ENCODE measurements around the gene PLXNC1. TPM values are rescaled to one million over a fixed set of nuclear protein-coding genes. Genes with fewer than 3 reads are reported as not detected.

Gene PLXNC1
- total RNA-seq, 2 experiments from 2014 or later: 5.7 to 6.2 TPM

- Mint-ChIP-seq H3K9me3 (no peaks in the 10 kb centered on the region), H3K4me1 (ENCODE audit: low read depth) (peaks cover 38% of the 10 kb centered on the region), H3K27ac (no peak overlapping the region), H3K36me3 (peaks cover 1% of the 10 kb centered on the region), H3K4me3 (no peak overlapping the region), H3K27me3 (no peaks in the 10 kb centered on the region)
- ChIA-PET POLR2A (no interaction called here), CTCF (no interaction called here)
- intact Hi-C loops (cut with micrococcal nuclease): no loop called here
- DNase-seq: no peak
Observed at GRCh38 chr12:94211021-94211420, 62.6 kb downstream of the PLXNC1 start.

- POLR2A ChIA-PET: no interaction called here
- no peak for DNase-seq
- CTCF ChIA-PET: interaction anchor here (1.4 kb wide), 1 partner anchor 13 kb away, joined by 4 read pairs; no protein-coding TSS in a partner anchor
- Mint-ChIP-seq H3K4me3 (no peak overlapping the region), H3K4me1 (ENCODE audit: low read depth) (no peaks in the 10 kb centered on the region), H3K9me3 (no peaks in the 10 kb centered on the region), H3K27me3 (no peaks in the 10 kb centered on the region), H3K27ac (no peak overlapping the region), H3K36me3 (peaks cover 5% of the 10 kb centered on the region)
- intact Hi-C loops (cut with micrococcal nuclease): no loop called here
Observed at GRCh38 chr12:94218233-94218632, 69.9 kb downstream of the PLXNC1 start.

DNA sequence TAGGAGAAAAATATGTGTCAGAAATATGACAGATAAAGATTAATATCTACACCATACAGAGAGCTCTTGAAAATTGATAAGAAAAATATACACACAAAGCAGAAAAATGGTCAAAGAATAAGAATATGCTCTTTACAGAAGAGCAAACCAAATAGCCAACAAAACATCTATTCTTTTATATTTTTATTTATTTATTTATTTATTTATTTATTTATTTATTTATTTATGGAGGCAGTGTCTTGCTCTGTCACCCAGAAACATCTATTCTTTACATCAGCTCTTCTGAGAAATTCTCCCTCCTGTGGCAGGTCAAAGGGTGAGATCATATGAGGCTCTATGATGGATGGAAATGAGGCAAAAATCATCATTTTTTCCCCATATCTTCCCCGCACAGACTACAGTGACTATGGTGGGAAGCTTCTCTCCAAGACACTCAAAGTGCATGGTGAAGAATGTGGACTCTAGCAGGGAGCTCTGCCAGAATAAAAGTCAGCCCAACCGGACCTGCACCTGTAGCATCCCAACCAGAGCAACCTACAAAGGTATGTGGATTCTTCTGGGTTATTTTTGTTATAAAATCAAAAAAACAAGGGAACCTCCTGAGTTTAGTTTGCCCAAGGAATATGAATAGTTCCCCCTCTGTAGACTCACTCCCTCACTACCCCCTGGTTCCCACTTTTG, 71.4 kb downstream of the PLXNC1 start:
- H3K4me3 Mint-ChIP-seq: no peak overlapping the region
- DNase-seq: no peak
- no peaks in the 10 kb centered on the region for H3K9me3 Mint-ChIP-seq
- no peaks in the 10 kb centered on the region for H3K27me3 Mint-ChIP-seq
- H3K27ac Mint-ChIP-seq: no peak overlapping the region
- ChIA-PET CTCF (no interaction called here), POLR2A (no interaction called here)
- intact Hi-C loops (cut with micrococcal nuclease): no loop called here
- peaks cover 13% of the 10 kb centered on the region for H3K36me3 Mint-ChIP-seq
- no peaks in the 10 kb centered on the region for H3K4me1 Mint-ChIP-seq (ENCODE audit: low read depth)

- H3K9me3 Mint-ChIP-seq: no peaks in the 10 kb centered on the region
- no peaks in the 10 kb centered on the region for H3K27me3 Mint-ChIP-seq
- ChIA-PET CTCF (no interaction called here), POLR2A (no interaction called here)
- H3K4me1 Mint-ChIP-seq (ENCODE audit: low read depth): no peaks in the 10 kb centered on the region
- H3K36me3 Mint-ChIP-seq: peaks cover 13% of the 10 kb centered on the region
- H3K27ac Mint-ChIP-seq: no peak overlapping the region
- no peak overlapping the region for H3K4me3 Mint-ChIP-seq
- no peak for DNase-seq
- intact Hi-C loops (cut with micrococcal nuclease): no loop called here
Observed at GRCh38 chr12:94220804-94221203, 72.4 kb downstream of the PLXNC1 start.

GRCh38 chr12:94222351-94223084, 74.1 kb downstream of the PLXNC1 start:
- Mint-ChIP-seq H3K27me3 (no peaks in the 10 kb centered on the region), H3K4me1 (ENCODE audit: low read depth) (no peaks in the 10 kb centered on the region), H3K27ac (no peak overlapping the region), H3K4me3 (no peak overlapping the region), H3K36me3 (peaks cover 20% of the 10 kb centered on the region), H3K9me3 (no peaks in the 10 kb centered on the region)
- POLR2A ChIA-PET: no interaction called here
- no peak for DNase-seq
- CTCF ChIA-PET: no interaction called here
- intact Hi-C loops (cut with micrococcal nuclease): no loop called here

DNA sequence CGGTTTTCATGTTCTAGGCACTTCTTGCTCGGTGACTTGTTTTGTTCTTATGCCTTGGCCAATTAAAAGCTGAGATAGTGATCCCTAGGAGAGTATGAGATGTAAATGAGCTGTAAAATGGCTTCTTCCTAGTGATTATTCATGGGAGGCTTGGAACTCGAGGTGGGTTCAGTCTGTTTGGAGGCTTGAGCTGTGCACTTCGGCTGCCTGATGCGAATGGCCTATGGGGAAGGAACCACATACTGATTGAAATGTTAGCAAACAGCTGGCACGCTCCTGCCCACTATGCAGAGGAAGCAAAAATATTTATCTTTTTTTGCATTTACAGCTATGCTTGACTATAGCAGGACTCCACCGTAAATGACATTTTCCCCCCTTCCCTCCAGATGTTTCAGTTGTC, 75.5 kb downstream of the PLXNC1 start:
- intact Hi-C loops (cut with micrococcal nuclease): no loop called here
- H3K27ac Mint-ChIP-seq: no peak overlapping the region
- ChIA-PET POLR2A (no interaction called here), CTCF (no interaction called here)
- H3K4me1 Mint-ChIP-seq (ENCODE audit: low read depth): no peaks in the 10 kb centered on the region
- peaks cover 31% of the 10 kb centered on the region for H3K36me3 Mint-ChIP-seq
- no peaks in the 10 kb centered on the region for H3K27me3 Mint-ChIP-seq
- H3K9me3 Mint-ChIP-seq: no peaks in the 10 kb centered on the region
- no peak for DNase-seq
- H3K4me3 Mint-ChIP-seq: no peak overlapping the region

DNA sequence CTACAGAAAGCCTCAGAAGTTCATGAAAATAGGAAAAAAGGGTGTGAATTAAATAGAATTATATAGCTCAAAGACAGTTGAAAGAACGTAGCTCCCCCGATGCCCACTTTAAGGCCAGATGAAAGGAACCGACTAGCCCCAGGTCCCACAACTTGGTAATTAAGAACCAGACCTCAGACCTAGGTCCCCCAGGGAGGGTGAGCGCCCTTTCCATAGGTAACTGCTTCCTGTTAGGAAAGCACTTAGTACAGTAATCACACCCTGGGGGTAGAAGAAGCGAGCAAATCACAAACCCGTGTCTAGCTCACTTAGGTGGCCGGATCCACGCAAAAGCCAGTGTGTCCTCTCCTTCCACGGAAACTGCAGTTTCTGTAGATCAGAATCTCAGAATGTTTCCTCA, 77.1 kb downstream of the PLXNC1 start:
- Mint-ChIP-seq H3K9me3 (no peaks in the 10 kb centered on the region), H3K36me3 (peaks cover 36% of the 10 kb centered on the region), H3K27ac (no peak overlapping the region), H3K4me1 (ENCODE audit: low read depth) (peaks cover 10% of the 10 kb centered on the region), H3K27me3 (no peaks in the 10 kb centered on the region), H3K4me3 (no peak overlapping the region)
- no peak for DNase-seq
- POLR2A ChIA-PET: no interaction called here
- intact Hi-C loops (cut with micrococcal nuclease): no loop called here
- CTCF ChIA-PET: no interaction called here

DNA sequence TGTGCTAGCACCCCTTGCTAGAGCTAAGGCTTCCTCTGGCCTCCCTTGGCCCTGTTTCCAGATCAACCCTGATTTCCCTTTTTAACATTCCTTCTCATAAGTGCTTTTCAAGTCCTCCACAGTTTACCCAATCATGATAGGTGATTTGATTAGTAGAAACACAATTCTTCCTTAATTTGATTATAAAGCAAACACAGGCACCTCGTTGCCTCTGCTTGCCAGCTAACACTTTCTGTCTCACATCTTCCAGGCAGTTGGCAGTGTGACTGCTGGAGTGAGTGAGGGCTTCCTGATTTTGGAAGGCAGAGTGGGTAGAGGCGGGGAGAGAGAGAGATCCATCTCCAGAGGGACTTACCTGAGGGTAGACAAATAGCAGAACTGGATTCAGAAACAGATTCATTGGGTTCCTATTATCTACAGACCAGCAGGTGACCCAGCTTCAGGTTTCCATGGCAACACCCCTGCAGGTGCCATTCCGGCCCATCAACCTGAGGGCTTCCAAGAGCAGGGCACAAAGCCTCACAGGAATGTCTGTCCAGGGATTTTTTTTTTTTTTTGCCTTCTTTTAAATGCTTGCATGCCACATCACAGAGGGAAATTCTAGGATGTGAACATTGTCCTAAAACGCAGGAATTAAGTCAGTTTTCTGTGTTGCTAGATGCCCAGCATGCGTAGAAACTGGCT, 77.7 kb downstream of the PLXNC1 start:
- POLR2A ChIA-PET: interaction anchor here (0.7 kb wide), 2 partner anchors 77 to 802 kb away, joined by 4 read pairs; no protein-coding TSS in a partner anchor
- H3K4me1 Mint-ChIP-seq (ENCODE audit: low read depth): peaks cover 12% of the 10 kb centered on the region
- H3K4me3 Mint-ChIP-seq: no peak overlapping the region
- H3K27ac Mint-ChIP-seq: no peak overlapping the region
- peaks cover 33% of the 10 kb centered on the region for H3K36me3 Mint-ChIP-seq
- no peaks in the 10 kb centered on the region for H3K27me3 Mint-ChIP-seq
- no peak for DNase-seq
- no peaks in the 10 kb centered on the region for H3K9me3 Mint-ChIP-seq
- intact Hi-C loops (cut with micrococcal nuclease): no loop called here
- CTCF ChIA-PET: no interaction called here

DNA sequence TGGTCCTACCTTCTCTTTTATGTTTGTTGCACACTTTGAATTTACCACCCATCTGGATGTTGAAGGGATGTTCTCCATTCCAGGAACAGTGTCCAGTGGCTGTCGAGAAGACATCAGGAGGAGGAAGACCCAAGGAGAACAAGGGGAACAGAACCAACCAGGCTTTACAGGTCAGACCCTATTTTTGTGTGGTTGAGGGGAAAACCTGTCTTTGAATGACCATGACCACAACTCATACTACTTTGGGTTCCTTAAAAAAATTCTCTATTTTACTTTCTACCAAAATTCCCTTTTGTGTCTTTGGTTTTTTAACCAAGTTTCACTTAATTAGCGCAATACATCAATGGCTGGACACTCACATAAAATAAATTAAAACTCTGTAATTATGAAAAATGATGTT, 78.7 kb downstream of the PLXNC1 start:
- POLR2A ChIA-PET: no interaction called here

DNA sequence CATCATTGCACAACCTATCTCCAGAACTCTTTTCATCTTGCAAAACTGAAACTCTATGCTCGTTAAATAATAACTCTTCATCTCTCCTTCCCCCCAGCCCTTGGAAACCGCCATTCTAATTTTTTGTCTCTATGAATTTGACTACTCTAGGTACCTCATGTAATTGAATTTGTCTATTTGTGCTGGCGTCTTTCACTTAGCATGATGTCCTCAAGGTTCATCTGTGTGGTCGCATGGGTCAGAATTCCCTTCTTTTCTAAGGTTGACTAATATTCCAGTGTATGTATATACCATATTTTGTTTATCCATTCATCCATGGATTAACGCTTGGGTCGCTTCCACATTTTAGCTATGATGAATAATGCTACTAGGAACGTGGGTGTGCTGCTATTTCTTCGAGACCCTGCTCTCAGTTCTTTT, 80.1 kb downstream of the PLXNC1 start:
- Mint-ChIP-seq H3K4me1 (ENCODE audit: low read depth) (peaks cover 12% of the 10 kb centered on the region), H3K36me3 (peaks cover 33% of the 10 kb centered on the region), H3K27me3 (no peaks in the 10 kb centered on the region), H3K4me3 (no peak overlapping the region), H3K9me3 (no peaks in the 10 kb centered on the region), H3K27ac (no peak overlapping the region)
- POLR2A ChIA-PET: no interaction called here
- CTCF ChIA-PET: no interaction called here
- intact Hi-C loops (cut with micrococcal nuclease): no loop called here
- DNase-seq: no peak

More for the DNA sequence above, 78.7 kb downstream of the PLXNC1 start:
- no peak overlapping the region for H3K27ac Mint-ChIP-seq
- H3K4me1 Mint-ChIP-seq (ENCODE audit: low read depth): peaks cover 12% of the 10 kb centered on the region
- H3K9me3 Mint-ChIP-seq: no peaks in the 10 kb centered on the region
- DNase-seq: no peak
- CTCF ChIA-PET: no interaction called here
- peaks cover 33% of the 10 kb centered on the region for H3K36me3 Mint-ChIP-seq
- no peaks in the 10 kb centered on the region for H3K27me3 Mint-ChIP-seq
- no peak overlapping the region for H3K4me3 Mint-ChIP-seq
- intact Hi-C loops (cut with micrococcal nuclease): no loop called here

DNA sequence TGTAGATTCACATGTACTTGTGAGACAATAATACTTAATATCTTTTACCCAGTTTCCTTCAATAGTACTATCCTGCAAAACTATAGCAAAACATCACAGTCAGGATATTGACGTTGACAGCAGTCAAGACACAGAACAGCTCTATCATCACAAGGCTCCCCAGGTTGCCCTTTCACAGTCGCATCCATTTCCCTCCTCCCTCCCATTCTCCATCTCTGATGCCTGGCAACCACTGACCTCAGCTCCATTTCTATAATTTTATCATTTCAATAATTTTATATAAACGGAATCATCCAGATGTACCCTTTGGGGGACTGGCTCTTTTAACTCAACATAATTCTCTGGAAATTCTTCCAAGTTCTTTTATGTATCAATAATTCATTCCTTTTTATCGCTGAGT, 81.5 kb downstream of the PLXNC1 start:
- Mint-ChIP-seq H3K4me3 (no peak overlapping the region), H3K4me1 (ENCODE audit: low read depth) (peaks cover 12% of the 10 kb centered on the region), H3K27ac (no peak overlapping the region), H3K36me3 (peaks cover 26% of the 10 kb centered on the region), H3K27me3 (no peaks in the 10 kb centered on the region), H3K9me3 (no peaks in the 10 kb centered on the region)
- intact Hi-C loops (cut with micrococcal nuclease): loop anchor here (2.0 kb wide), 1 partner anchor 21 kb away; no protein-coding TSS in a partner anchor
- ChIA-PET CTCF (no interaction called here), POLR2A (no interaction called here)
- DNase-seq: no peak

- ChIA-PET POLR2A (no interaction called here), CTCF (no interaction called here)
- peaks cover 27% of the 10 kb centered on the region for H3K36me3 Mint-ChIP-seq
- DNase-seq: no peak
- no peak overlapping the region for H3K4me3 Mint-ChIP-seq
- intact Hi-C loops (cut with micrococcal nuclease): loop anchor here (2.0 kb wide), 1 partner anchor 22 kb away; no protein-coding TSS in a partner anchor
- H3K9me3 Mint-ChIP-seq: no peaks in the 10 kb centered on the region
- peaks cover 12% of the 10 kb centered on the region for H3K4me1 Mint-ChIP-seq (ENCODE audit: low read depth)
- no peaks in the 10 kb centered on the region for H3K27me3 Mint-ChIP-seq
- peak overlapping the region; percentile 65 for H3K27ac Mint-ChIP-seq
Observed at GRCh38 chr12:94230357-94230905, 82.1 kb downstream of the PLXNC1 start.

All from activated CD4-positive, alpha-beta memory T cell treated with anti-CD3 and anti-CD28 coated beads for 36 hours (primary cell).